Glomerular visceral epithelial cell (primary cell): ENCODE results near the gene TRIM24.
A peak's percentile ranks its signal among the peaks of the same experiment; 100 is the strongest.

Experiments used
- DNase-seq: peaks from one replicate; pipeline ENCODE4 v3.0.0-alpha.2; 2016; ENCODE audit errors: extremely low spot score

TRIM24 gene

GRCh38 chr7:138579136-138579535 is 119.1 kb downstream of the TRIM24 start:
- no peak for DNase-seq

- no peak for DNase-seq
Measured at GRCh38 chr7:138579671-138580070, 119.6 kb downstream of the TRIM24 start.

DNA sequence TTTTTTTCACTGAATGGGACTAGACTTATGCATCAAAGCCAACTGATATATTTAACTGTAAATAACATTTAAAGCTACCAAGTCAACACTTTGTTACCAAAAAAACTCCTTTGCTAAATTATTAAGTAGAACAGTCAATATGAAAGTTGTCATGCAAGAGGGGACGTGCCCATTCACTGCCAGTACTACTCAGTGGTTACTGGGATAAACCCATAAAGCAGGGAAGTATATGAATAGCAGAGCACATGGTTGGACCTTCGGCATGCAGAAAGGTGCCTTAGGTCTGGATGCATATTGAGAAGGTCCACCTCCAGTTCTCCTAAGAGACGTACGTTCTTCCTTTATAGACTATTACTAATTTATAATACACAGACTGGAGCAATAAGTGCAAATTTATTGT is 121.0 kb downstream of the TRIM24 start:
- no peak for DNase-seq

GRCh38 chr7:138584283-138584682 is 124.2 kb downstream of the TRIM24 start:
- no peak for DNase-seq

GRCh38 chr7:138584696-138585095 is 124.6 kb downstream of the TRIM24 start:
- DNase-seq = no peak

DNA sequence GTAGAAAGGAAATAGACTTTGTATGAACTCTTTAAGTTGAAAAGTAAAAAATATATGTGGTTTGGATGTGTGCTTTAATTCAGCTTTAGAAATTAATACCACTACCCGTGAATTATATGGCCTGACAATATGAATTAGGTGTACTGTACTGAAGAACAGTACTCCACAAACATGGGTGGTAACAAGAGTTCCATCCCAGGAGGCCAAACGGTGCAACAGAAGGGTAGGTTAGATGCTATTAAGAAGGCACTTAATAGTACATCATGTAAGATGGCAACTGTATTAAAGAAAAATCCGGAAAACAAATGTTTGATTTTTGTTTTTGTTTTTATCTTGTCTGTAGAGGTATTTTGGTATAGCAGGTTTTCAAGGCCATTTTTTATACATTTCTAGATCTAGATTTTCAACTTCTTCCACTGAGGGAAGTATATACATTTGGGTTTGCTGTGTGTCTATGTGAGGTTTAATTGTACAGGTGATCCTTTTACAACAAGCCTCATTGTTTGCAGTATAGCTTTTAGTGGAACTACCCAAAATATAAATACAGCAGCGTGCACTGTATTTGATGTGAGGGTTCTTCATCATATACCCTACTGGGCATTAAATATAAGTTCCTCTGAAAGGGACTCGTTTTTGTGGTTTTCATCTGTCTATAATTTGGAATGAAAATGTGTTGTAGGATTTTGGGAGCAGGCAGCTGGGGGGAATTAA is 125.4 kb downstream of the TRIM24 start:
- DNase-seq = no peak

GRCh38 chr7:138587485-138587884 is 127.4 kb downstream of the TRIM24 start:
- DNase-seq = no peak

- no peak for DNase-seq
Measured at GRCh38 chr7:138588986-138589385, 128.9 kb downstream of the TRIM24 start.

GRCh38 chr7:138590154-138590553 is 130.1 kb downstream of the TRIM24 start:
- DNase-seq = no peak

DNA sequence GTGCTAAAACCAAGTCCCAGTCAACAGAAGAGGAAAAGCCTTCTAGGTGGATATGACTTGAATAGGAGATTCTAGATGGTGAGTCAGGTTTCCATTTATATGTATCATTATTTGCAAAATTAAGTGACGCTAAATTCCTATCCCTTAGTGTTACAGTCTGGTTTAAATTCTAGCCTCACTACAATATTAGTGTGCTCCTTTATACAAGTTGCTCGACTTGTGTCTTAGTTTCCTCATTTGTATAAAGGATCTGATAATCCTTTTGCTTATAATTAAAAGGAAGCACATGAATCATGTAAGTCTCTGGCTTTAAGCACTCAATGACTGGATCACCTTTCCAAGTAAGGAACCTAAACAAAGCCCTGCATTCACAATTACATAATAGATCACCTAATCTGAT is 135.4 kb downstream of the TRIM24 start:
- no peak for DNase-seq

DNA sequence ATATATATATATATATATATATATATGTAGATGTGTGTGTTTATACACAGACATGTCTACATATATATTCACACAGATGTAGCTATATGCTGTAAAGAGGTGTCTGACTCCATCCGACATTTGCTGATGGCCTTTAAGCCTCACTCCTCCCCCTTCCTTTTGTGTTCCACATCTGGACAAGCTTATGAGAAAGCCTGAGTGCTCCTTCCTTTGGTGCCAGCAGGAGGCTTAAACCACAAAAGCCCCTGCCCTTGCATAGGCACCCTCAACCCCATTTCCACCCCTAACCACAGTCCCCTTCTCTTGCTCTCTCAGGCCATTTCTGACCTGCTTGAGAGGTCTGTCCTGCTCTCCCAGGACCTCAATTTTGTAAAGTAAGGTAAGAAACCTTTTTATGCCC is 142.4 kb downstream of the TRIM24 start:
- DNase-seq = no peak

DNA sequence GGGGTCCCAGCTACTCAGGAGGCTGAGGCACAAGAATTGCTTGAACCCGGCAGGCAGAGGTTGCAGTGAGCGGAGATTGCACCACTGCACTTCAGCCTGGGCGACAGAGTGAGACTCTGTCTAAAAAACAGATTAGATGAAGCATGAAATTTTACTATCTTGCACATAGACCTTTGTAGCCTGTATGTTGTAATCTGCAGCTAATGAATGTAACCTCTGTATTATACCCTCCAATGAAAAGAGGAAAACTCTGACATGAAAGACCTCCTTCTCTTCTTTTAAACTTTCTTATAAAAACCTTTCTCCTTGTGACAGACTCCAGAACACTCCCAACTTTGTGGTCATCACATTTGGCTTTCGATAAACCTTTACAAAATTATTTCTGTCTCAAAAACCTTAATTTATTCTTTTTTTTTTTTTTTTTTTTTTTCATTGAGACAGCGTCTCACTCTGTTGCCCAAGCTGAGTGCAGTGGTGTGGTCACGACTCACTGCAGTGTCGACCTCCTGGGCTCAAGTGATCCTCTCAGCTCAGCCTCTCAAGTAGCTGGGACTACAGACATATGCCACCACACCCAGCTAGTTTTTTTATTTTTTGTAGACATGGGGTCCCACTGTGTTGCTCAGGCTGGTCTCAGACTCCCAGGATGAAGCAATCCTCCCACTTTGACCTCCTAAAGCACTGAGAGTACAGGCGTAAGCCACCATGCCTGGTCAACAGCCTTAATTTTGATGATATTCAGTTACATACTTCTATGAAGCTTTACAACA is 143.7 kb downstream of the TRIM24 start:
- DNase-seq = peak; percentile 67

- no peak for DNase-seq
Measured at GRCh38 chr7:138606236-138606635, 146.2 kb downstream of the TRIM24 start.

DNA sequence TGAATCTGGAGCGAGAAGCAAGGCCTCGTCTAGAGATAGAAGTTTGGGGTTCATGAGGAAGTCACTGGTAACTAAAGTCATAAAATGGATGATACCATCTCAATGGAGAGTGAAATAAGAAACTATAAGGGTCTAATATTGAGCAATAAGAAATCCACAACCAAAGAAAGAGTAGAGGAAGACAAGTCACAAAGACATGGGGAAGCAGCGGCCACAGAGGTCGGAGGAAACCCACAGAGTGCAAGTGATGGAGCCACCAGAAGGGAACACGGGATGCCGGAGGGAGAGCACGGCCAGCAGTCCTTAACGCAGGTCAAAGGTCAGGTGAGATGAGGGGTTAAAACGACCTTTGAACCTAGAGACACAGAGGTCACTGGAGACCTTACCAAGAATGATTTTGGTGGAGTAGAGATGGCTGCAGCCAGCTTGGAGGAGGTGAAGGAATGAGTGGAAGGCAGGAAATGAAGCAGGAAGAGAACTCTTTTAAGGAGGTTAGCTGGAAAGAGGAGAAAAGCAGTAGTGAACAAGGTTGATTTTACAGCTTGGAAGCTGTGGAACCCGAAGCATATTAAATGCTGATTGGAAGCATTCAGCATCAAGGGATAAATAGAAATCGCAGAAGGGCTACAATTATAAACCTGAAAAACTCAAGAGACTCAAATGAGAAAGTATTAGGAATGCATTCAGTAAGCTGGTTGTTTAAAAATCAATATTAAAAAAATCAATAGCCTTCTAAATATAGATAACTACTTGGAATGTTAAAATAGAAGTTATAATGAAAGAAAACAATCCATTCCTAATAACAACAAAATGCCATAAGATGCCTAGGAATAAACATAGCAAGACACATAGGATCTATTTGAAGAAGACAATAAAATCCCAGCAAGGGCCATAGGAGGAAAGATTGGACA is 147.4 kb downstream of the TRIM24 start:
- no peak for DNase-seq

GRCh38 chr7:138608275-138608674 is 148.2 kb downstream of the TRIM24 start:
- no peak for DNase-seq

DNA sequence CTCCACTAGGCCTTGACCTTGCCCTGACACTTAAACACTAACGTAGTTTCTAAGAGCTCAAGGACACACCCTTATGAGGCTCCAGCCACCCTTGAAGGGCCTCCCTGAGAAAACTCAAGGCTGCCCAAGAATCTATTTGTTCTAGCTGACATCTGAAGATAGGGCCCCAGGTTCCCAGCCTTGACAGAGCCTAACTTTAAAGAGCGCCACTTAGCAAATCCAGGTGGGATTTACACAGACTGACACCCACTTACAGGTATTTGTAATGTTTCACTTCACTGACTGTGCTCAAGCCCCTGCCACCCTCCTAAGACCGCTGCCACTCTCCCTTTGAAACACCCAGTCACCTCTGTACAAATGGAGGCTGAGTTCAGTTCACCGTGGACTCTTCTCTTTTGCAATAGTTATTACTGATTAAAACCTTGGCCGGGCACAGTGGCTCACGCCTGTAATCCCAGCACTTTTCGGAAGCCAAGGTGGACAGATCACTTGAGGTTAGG is 150.7 kb downstream of the TRIM24 start:
- no peak for DNase-seq

GRCh38 chr7:138613630-138614029 is 153.6 kb downstream of the TRIM24 start:
- DNase-seq = no peak

DNA sequence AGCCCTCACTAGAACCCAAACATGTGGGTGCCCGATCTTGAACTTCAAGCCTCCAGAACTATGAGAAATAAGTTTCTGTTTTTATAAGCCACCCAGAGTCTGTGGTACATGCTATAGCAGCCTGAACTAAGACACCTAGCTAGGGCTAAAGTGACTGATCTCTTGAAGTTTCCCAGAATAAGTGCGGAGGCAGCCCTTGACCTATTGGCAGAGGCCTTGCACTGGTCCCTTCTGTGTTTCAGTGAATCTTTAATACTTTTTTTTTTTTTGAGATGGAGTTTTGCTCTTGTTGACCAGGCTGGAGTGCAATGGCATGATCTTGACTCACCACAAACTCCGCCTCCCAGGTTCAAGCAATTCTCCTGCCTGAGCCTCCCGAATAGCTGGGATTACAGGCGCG is 156.0 kb downstream of the TRIM24 start:
- DNase-seq = no peak

DNA sequence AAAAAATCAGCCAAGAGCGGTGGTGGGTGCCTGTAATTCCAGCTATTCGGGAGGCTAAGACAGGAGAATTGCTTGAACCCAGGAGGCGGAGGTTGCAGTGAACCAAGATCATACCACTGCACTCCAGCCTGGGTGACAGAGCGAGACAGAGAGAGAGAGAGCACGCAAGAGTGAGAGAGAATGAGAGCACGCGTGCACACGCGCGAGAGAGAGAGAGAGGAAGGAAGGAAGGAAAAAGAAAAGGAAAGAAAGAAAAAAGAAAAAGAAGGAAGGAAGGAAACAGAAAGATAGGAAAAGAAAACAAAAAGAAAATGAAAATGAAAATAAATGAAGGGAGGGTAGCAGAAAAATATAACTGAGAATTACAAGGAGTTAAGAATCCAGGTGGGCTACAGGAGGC is 158.4 kb downstream of the TRIM24 start:
- DNase-seq = no peak

GRCh38 chr7:138618933-138619332 is 158.9 kb downstream of the TRIM24 start:
- peak; percentile 60 for DNase-seq

- no peak for DNase-seq
Measured at GRCh38 chr7:138622841-138623240, 162.8 kb downstream of the TRIM24 start.
